Large intestine (tissue), 3 donors: ENCODE measurements around the gene SH3RF1. TPM values are rescaled to one million over a fixed set of nuclear protein-coding genes. Genes with fewer than 3 reads are reported as not detected.

ENCODE experiments used
- DNase-seq, 2 donors: peaks; one replicate each; pipeline versions ENCODE4 v3.0.0 to v3.0.0-alpha.2; 2013
- H3K27ac ChIP-seq: one replicate; pipeline ENCODE4 v1.5.1; 2013; ENCODE audit warnings: low read length
- H3K27me3 ChIP-seq: 2 replicates; pipeline ENCODE4 v1.6.1; 2013; ENCODE audit warnings: low read length; ENCODE audit not compliant: control insufficient read depth, insufficient read depth
- H3K36me3 ChIP-seq: 2 replicates; pipeline ENCODE4 v1.6.1; 2013; ENCODE audit warnings: low read length; ENCODE audit not compliant: control insufficient read depth, insufficient read depth
- H3K4me1 ChIP-seq: one replicate; pipeline ENCODE4 v1.6.1; 2013; ENCODE audit warnings: low read length; ENCODE audit not compliant: control insufficient read depth, insufficient read depth
- H3K4me3 ChIP-seq: one replicate; pipeline ENCODE4 v1.5.1; 2013; ENCODE audit warnings: low read length
- H3K9me3 ChIP-seq: one replicate; pipeline ENCODE4 v1.6.1; 2013; ENCODE audit warnings: mild to moderate bottlenecking, low read depth, low read length, moderate library complexity; ENCODE audit not compliant: control insufficient read depth
- WGBS: methylation state at CpG from one replicate; pipeline ENCODE4 v1.1.5; 2013; ENCODE audit warnings: low lambda C conversion rate; ENCODE audit not compliant: insufficient coverage; 5-methylcytosine and 5-hydroxymethylcytosine counted together
- polyA plus RNA-seq: library from polyadenylated mRNA; unstranded; fragments of 120-200 nt; gene quantifications from one replicate; pipeline ENCODE4 v1.2.1, GENCODE V29; 2013

The SH3RF1 gene
- polyA plus RNA-seq, 1 donor = 30.1 TPM

GRCh38 chr4:169061386-169061785 lies 209.4 kb downstream of the SH3RF1 start:
- DNase-seq = no peak
- no peaks in the 10 kb centered on the region for H3K9me3 ChIP-seq
- no peaks in the 10 kb centered on the region for H3K36me3 ChIP-seq
- peaks cover 14% of the 10 kb centered on the region for H3K4me1 ChIP-seq
- H3K27me3 ChIP-seq = no peaks in the 10 kb centered on the region
- H3K4me3 ChIP-seq = no peak overlapping the region
- no peak overlapping the region for H3K27ac ChIP-seq
- WGBS = no CpG with 5 or more reads among the region's 3 CpGs

- 60% methylated on average over 3 of the region's 9 CpGs for WGBS
- H3K27ac ChIP-seq = no peak overlapping the region
- no peaks in the 10 kb centered on the region for H3K36me3 ChIP-seq
- H3K4me3 ChIP-seq = no peak overlapping the region
- no peaks in the 10 kb centered on the region for H3K27me3 ChIP-seq
- no peak for DNase-seq
- no peaks in the 10 kb centered on the region for H3K9me3 ChIP-seq
- H3K4me1 ChIP-seq = peaks cover 14% of the 10 kb centered on the region
Measured at GRCh38 chr4:169060391-169061091, 210.2 kb downstream of the SH3RF1 start.

GRCh38 chr4:169059306-169060211 lies 211.2 kb downstream of the SH3RF1 start:
- peaks cover 14% of the 10 kb centered on the region for H3K4me1 ChIP-seq
- DNase-seq = no peak
- no peaks in the 10 kb centered on the region for H3K36me3 ChIP-seq
- H3K9me3 ChIP-seq = no peaks in the 10 kb centered on the region
- 69% methylated on average over 5 of the region's 22 CpGs for WGBS
- no peak overlapping the region for H3K27ac ChIP-seq
- H3K27me3 ChIP-seq = no peaks in the 10 kb centered on the region
- H3K4me3 ChIP-seq = no peak overlapping the region

- no peak overlapping the region for H3K27ac ChIP-seq
- no peak overlapping the region for H3K4me3 ChIP-seq
- no peaks in the 10 kb centered on the region for H3K9me3 ChIP-seq
- H3K27me3 ChIP-seq = no peaks in the 10 kb centered on the region
- no CpG with 5 or more reads among the region's 7 CpGs for whole genome bisulfite sequencing
- no peaks in the 10 kb centered on the region for H3K36me3 ChIP-seq
- no peak for DNase-seq
- H3K4me1 ChIP-seq = peaks cover 12% of the 10 kb centered on the region
Measured at GRCh38 chr4:169058312-169058711, 212.4 kb downstream of the SH3RF1 start.

GRCh38 chr4:169054879-169055278 lies 215.9 kb downstream of the SH3RF1 start:
- H3K4me3 ChIP-seq = no peak overlapping the region
- H3K27ac ChIP-seq = no peak overlapping the region
- no peaks in the 10 kb centered on the region for H3K36me3 ChIP-seq
- no CpG with 5 or more reads among the region's 6 CpGs for WGBS
- no peaks in the 10 kb centered on the region for H3K9me3 ChIP-seq
- peaks cover 2% of the 10 kb centered on the region for H3K4me1 ChIP-seq
- H3K27me3 ChIP-seq = no peaks in the 10 kb centered on the region
- DNase-seq = no peak

- Histone ChIP-seq H3K4me1 (peaks cover 2% of the 10 kb centered on the region), H3K4me3 (no peak overlapping the region), H3K9me3 (no peaks in the 10 kb centered on the region), H3K27ac (no peak overlapping the region), H3K36me3 (no peaks in the 10 kb centered on the region), H3K27me3 (no peaks in the 10 kb centered on the region)
- no peak for DNase-seq
- 100% methylated on average over 3 of the region's 6 CpGs for WGBS
Measured at GRCh38 chr4:169052594-169052945, 218.2 kb downstream of the SH3RF1 start.

- Histone ChIP-seq H3K4me3 (no peak overlapping the region), H3K4me1 (peaks cover 2% of the 10 kb centered on the region), H3K9me3 (no peaks in the 10 kb centered on the region), H3K27ac (no peak overlapping the region), H3K27me3 (no peaks in the 10 kb centered on the region), H3K36me3 (no peaks in the 10 kb centered on the region)
- DNase-seq = no peak
- WGBS = 100% methylated on average over 1 of the region's 10 CpGs
Measured at GRCh38 chr4:169051761-169052593, 218.8 kb downstream of the SH3RF1 start.

GRCh38 chr4:169050881-169051760 lies 219.6 kb downstream of the SH3RF1 start:
- no peak overlapping the region for H3K27ac ChIP-seq
- no peaks in the 10 kb centered on the region for H3K36me3 ChIP-seq
- no peaks in the 10 kb centered on the region for H3K27me3 ChIP-seq
- no peak overlapping the region for H3K4me3 ChIP-seq
- H3K9me3 ChIP-seq = no peaks in the 10 kb centered on the region
- peaks cover 2% of the 10 kb centered on the region for H3K4me1 ChIP-seq
- no peak for DNase-seq
- WGBS = no CpG with 5 or more reads among the region's 9 CpGs

GRCh38 chr4:169050284-169050683 lies 220.5 kb downstream of the SH3RF1 start:
- no peaks in the 10 kb centered on the region for H3K27me3 ChIP-seq
- no peak overlapping the region for H3K4me3 ChIP-seq
- H3K27ac ChIP-seq = no peak overlapping the region
- no peak for DNase-seq
- H3K9me3 ChIP-seq = no peaks in the 10 kb centered on the region
- no peaks in the 10 kb centered on the region for H3K36me3 ChIP-seq
- no CpG with 5 or more reads among the region's 7 CpGs for WGBS
- H3K4me1 ChIP-seq = peaks cover 2% of the 10 kb centered on the region
